GM12875 (cell line): ENCODE results near the gene ZFYVE27.

ENCODE experiments used
- H3K4me3 ChIP-seq: one replicate; pipeline ENCODE4 v1.5.1; 2011; ENCODE audit warnings: low read depth, low read length, control low read depth
- TF ChIP-seq, protein P1 (sequence below): IDR thresholded peaks from 2 replicates; pipeline ENCODE4 v1.5.1; 2011; ENCODE audit warnings: low read depth, mild to moderate bottlenecking, control low read depth, inconsistent platforms, low read length, moderate library complexity, borderline replicate concordance; ENCODE audit not compliant: insufficient read depth

Gene ZFYVE27

DNA sequence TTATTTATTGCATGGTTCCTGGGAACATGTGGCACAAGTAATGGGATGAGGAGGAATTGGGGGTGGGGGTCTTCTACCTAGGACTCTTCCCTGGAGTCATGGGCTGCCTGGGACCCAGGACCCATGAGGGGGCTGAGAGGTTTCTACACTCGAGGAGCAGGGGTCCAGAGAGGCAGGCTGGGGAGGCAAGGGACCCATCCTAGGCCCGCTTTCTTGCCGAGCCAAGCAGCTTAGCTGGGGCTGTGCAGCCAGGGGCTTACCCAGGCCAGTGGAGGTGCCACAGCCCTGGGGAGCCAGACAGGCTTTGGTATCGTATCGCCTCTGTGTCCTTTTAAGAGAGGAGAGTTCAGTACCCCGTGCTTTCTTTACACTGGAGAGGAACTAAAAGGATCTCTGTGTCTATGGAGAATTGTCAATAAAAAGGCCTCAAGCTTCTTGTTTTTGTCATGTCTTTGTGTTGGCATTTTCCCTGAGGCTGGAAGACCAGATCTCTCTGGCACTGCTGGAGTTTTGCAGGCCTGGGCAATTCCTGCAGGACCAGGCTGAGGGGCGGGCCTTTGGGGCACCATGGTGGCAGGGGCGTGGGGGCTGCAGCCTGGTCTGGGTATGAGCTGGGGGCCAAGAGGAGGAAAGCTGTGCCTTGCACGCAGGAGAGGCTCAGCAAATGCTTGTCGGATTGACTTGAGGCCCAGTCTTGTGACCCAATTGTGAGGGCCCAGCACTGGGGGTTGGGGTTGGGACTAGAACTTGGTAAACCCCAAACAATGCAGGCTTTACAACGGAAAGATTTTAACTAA, 23.7 kb downstream of the ZFYVE27 start:
- H3K4me3 ChIP-seq = no peak overlapping the region
- TF ChIP-seq, protein P1, sequence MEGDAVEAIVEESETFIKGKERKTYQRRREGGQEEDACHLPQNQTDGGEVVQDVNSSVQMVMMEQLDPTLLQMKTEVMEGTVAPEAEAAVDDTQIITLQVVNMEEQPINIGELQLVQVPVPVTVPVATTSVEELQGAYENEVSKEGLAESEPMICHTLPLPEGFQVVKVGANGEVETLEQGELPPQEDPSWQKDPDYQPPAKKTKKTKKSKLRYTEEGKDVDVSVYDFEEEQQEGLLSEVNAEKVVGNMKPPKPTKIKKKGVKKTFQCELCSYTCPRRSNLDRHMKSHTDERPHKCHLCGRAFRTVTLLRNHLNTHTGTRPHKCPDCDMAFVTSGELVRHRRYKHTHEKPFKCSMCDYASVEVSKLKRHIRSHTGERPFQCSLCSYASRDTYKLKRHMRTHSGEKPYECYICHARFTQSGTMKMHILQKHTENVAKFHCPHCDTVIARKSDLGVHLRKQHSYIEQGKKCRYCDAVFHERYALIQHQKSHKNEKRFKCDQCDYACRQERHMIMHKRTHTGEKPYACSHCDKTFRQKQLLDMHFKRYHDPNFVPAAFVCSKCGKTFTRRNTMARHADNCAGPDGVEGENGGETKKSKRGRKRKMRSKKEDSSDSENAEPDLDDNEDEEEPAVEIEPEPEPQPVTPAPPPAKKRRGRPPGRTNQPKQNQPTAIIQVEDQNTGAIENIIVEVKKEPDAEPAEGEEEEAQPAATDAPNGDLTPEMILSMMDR = no peak

DNA sequence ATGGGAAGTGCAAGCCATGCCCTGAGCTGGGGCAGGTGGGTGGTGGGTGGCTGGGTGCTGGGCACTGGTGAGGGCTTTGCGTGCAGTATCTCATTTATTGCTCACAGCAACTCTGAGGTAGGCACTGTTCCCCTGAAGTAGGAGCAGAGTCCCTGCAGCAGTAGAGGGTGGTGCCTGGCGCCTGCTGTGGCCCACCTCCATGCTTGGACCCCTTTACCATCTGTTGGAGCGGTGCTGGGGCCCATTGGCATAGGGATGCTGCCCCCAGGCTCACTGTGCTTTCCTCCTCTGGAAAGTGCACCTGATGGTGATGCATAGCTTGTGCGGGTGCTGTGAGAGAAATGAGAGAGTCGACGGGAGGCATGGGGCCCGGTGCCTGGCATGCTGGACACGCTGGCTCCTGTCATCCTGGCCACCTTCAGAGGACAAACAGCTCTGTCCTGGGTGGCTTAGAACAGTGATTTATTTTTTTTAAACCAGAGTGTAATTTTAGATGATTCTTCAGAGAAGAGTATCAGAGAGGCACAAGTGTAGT, 24.5 kb downstream of the ZFYVE27 start:
- TF ChIP-seq, protein P1 = no peak
- no peak overlapping the region for H3K4me3 ChIP-seq

DNA sequence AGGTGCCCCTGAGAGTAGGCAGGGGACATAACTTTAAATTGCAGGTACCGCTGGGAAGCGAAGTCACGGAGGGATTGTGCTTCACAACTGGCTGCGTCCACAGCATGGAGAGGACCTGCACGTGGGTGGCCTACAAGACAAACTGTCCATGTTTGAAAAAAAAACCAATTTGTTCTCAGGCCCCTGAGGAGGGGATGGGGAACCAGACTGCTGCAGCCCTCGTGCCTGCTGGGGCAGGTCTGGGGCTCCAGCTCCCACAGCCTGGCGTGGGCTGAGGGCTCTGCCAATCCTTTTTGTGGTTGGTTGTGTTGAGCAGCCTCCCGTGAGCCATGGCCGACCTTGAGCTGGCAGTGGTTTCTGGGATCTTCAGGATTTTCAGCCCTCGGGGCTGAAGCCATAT, 25.1 kb downstream of the ZFYVE27 start:
- TF ChIP-seq, protein P1 = no peak
- H3K4me3 ChIP-seq = no peak overlapping the region

DNA sequence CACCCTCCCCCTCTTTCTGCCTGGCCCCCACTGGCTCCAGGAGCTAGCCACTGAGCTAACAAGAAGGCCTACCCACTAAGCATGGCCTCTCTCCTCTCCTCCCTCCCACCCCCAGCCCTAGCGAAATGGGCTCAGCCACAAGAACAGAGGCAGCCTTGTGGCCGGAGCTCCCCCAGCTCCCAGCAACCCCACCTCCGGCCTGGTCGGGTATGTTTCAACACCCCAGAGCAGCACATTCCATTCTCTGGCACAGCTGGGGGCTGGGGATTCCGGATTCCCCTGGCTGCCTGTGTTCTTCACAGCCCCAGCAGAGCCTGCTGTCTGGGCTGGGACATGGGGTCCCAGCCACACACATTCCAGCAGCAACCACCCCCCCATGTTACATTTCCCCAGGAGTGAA, 25.9 kb downstream of the ZFYVE27 start:
- H3K4me3 ChIP-seq = no peak overlapping the region
- TF ChIP-seq, protein P1 = no peak

DNA sequence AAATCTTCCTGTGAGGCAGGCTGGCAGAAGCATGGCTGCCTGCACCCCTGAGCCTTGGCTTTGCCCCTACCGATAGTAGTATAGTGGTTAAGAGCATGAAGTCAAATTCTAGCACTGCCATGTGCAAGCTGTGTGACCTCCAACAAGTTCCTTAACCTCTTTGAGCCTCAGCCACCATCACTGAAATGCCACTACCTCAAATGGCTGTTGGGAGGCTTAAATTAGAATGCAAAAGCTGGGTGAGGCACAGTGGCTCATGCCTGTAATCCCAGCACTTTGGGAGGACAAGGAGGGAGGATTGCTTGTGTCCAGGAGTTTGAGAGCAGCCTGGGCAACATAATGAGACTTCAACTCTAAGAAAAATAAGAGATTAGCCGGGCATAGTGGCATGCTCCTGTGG, 26.5 kb downstream of the ZFYVE27 start:
- no peak overlapping the region for H3K4me3 ChIP-seq
- TF ChIP-seq, protein P1 = no peak

DNA sequence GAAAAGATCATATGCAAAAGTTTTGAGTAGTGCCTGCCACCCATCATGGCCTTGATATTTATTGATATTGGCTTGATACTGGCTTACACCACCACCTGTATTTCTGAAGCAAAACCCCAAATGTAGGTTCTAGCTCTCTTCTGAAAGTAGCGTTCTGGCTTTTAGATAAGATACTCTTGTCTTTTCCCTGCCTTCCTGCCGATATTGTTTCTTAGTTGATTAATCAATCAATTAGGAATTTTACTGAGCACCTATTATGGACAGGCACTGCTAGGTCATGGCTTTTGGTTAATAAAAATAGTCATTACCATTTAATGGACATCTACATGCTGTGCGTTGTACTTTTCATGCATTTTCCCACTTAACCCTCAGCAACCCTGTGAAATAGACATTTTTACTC, 27.0 kb downstream of the ZFYVE27 start:
- H3K4me3 ChIP-seq = no peak overlapping the region
- TF ChIP-seq, protein P1 = no peak

DNA sequence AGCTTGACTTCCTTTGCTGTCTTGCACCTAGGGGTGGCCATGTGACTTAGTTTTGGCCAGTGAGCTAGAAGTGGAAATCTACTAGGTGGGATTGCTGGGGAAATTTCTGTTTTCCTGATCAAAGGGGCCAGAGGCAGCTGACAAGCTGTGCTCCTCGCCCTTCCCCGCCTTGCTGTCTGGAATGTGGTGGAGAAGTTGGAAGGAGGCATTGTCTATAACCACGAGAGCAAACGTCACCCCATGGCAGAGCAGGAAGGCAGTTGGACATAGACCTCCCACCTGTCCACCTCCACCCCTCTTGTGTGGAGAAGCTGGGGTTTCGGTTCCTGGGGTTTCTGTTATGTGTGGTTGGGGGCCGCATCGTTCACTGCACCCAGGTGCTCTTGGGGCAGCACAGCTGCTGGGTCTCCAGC, 27.6 kb downstream of the ZFYVE27 start:
- TF ChIP-seq, protein P1 = no peak
- H3K4me3 ChIP-seq = no peak overlapping the region
